Duodenal mucosa (tissue), 2 donors: ENCODE measurements around the gene MSRB3.

Source experiments
- H3K27ac ChIP-seq: one replicate; pipeline ENCODE4 v1.7.0; 2013; ENCODE audit warnings: low read depth, low read length
- H3K27me3 ChIP-seq, 2 donors: one replicate each; pipeline ENCODE4 v1.7.0; 2013; ENCODE audit warnings: low read length in 2 of 2, control low read depth in 1 of 2; ENCODE audit not compliant: insufficient read depth in 2 of 2, control insufficient read depth in 1 of 2
- H3K36me3 ChIP-seq, 2 donors: one replicate each; pipeline ENCODE4 v1.7.0; 2013; ENCODE audit warnings: low read length in 2 of 2, control low read depth in 1 of 2; ENCODE audit not compliant: insufficient read depth in 2 of 2, control insufficient read depth in 1 of 2
- H3K4me1 ChIP-seq, 2 donors: one replicate each; pipeline ENCODE4 v1.7.0; 2013; ENCODE audit warnings: low read length in 2 of 2, control low read depth in 1 of 2; ENCODE audit not compliant: insufficient read depth in 2 of 2, control insufficient read depth in 1 of 2
- H3K4me3 ChIP-seq, 2 donors: one replicate each; pipeline ENCODE4 v1.7.0; 2013; ENCODE audit warnings: low read length in 2 of 2, low read depth in 1 of 2
- H3K9ac ChIP-seq, 2 donors: one replicate each; pipeline ENCODE4 v1.7.0; 2013; ENCODE audit warnings: low read length in 2 of 2, low read depth in 1 of 2
- H3K9me3 ChIP-seq, 2 donors: one replicate each; pipeline ENCODE4 v1.7.0; 2013; ENCODE audit warnings: low read length in 2 of 2, control low read depth in 1 of 2; ENCODE audit not compliant: control insufficient read depth in 1 of 2

The MSRB3 gene

GRCh38 chr12:65510584-65511050, 232.1 kb downstream of the MSRB3 start:
- Histone ChIP-seq H3K27ac (no peak overlapping the region), H3K4me1 (peaks cover 0 to 14% of the 10 kb centered on the region in 2 donors), H3K36me3 (no peaks in the 10 kb centered on the region), H3K9ac (no peak overlapping the region), H3K9me3 (no peaks in the 10 kb centered on the region), H3K4me3 (no peak overlapping the region), H3K27me3 (no peaks in the 10 kb centered on the region)

- no peaks in the 10 kb centered on the region for H3K36me3 ChIP-seq
- H3K4me3 ChIP-seq: no peak overlapping the region
- no peak overlapping the region for H3K9ac ChIP-seq
- H3K27ac ChIP-seq: no peak overlapping the region
- peaks cover 0 to 14% of the 10 kb centered on the region in 2 donors for H3K4me1 ChIP-seq
- no peaks in the 10 kb centered on the region for H3K27me3 ChIP-seq
- H3K9me3 ChIP-seq: no peaks in the 10 kb centered on the region
These were observed 232.8 kb downstream of the MSRB3 start for GRCh38 chr12:65511134-65511834.

- H3K4me3 ChIP-seq: no peak overlapping the region
- peaks cover 0 to 14% of the 10 kb centered on the region in 2 donors for H3K4me1 ChIP-seq
- no peaks in the 10 kb centered on the region for H3K36me3 ChIP-seq
- H3K9ac ChIP-seq: no peak overlapping the region
- no peak overlapping the region for H3K27ac ChIP-seq
- H3K27me3 ChIP-seq: no peaks in the 10 kb centered on the region
- no peaks in the 10 kb centered on the region for H3K9me3 ChIP-seq
These were observed 233.4 kb downstream of the MSRB3 start for GRCh38 chr12:65511912-65512311.
